Thoracic aorta (tissue), 2 donors: ENCODE data around the gene SLC5A3. TPM values are rescaled to one million over a fixed set of nuclear protein-coding genes. Genes with fewer than 3 reads are reported as not detected.
A peak's percentile ranks its signal among the peaks of the same experiment; 100 is the strongest.

Source experiments
- ATAC-seq: fragments of 150-250 bp; one replicate; pipeline ENCODE4 v1.8.0; 2017; ENCODE audit warnings: low read depth; ENCODE audit not compliant: insufficient number of reproducible peaks, low FRiP score
- DNase-seq: peaks from one replicate; pipeline ENCODE4 v3.0.0-alpha.2; 2020; ENCODE audit warnings: low spot score
- H3K27ac ChIP-seq, 2 donors: fragments of 200-600 bp; sonication (generic); 1 replicate in 1 of 2; 2 replicates in 1 of 2; pipeline ENCODE4 v1.5.1; 2016; ENCODE audit warnings: mild to moderate bottlenecking in 2 of 2, moderate library complexity in 2 of 2
- H3K27me3 ChIP-seq: fragments of 200-600 bp; sonication (generic); replicated peaks from 2 replicates; pipeline ENCODE4 v1.6.0; 2016; ENCODE audit warnings: mild to moderate bottlenecking; ENCODE audit not compliant: insufficient read depth
- H3K36me3 ChIP-seq: fragments of 200-600 bp; sonication (generic); one replicate; pipeline ENCODE4 v1.5.1; 2016
- H3K4me1 ChIP-seq, 2 donors: fragments of 200-600 bp; sonication (generic); 1 replicate in 1 of 2; 2 replicates in 1 of 2; pipeline versions ENCODE4 v1.5.1 to v1.6.0; 2016; ENCODE audit warnings: low read depth in 2 of 2, mild to moderate bottlenecking in 1 of 2; ENCODE audit not compliant: control insufficient read depth in 1 of 2
- H3K4me3 ChIP-seq: fragments of 200-600 bp; sonication (generic); 2 replicates; pipeline ENCODE4 v1.5.1; 2016; ENCODE audit warnings: mild to moderate bottlenecking
- H3K9me3 ChIP-seq: fragments of 200-600 bp; sonication (generic); 2 replicates; pipeline ENCODE4 v1.5.1; 2016
- CTCF ChIP-seq: fragments of 200-600 bp; sonication (generic); IDR thresholded peaks from one replicate; pipeline ENCODE4 v1.5.1; 2019; ENCODE audit warnings: antibody characterized with exemption
- total RNA-seq, 2 donors: library from RNA; depleted of rRNA; stranded (reverse); fragments of >200 nt; gene quantifications; one replicate each; pipeline versions ENCODE4 v1.1.0 to v1.2.3, GENCODE V29; 2016

The SLC5A3 gene
- total RNA-seq, 2 donors from 2014 or later = 35.2 to 37.2 TPM

GRCh38 chr21:34029743-34030528 is 43.4 kb upstream of the SLC5A3 start:
- no peak overlapping the region for H3K27ac ChIP-seq
- no peak for TF ChIP-seq CTCF
- peak overlapping the region; percentile 26 for H3K4me3 ChIP-seq

GRCh38 chr21:34031835-34032370 is 41.5 kb upstream of the SLC5A3 start:
- TF ChIP-seq CTCF = no peak
- H3K27me3 ChIP-seq = no peaks in the 10 kb centered on the region
- H3K36me3 ChIP-seq = no peaks in the 10 kb centered on the region

More at GRCh38 chr21:34029743-34030528, 43.4 kb upstream of the SLC5A3 start:
- ATAC-seq = peak; percentile 40
- H3K36me3 ChIP-seq = no peaks in the 10 kb centered on the region
- no peak for DNase-seq
- H3K27me3 ChIP-seq = no peaks in the 10 kb centered on the region
- H3K9me3 ChIP-seq = no peaks in the 10 kb centered on the region
- peaks cover 0 to 3% of the 10 kb centered on the region in 2 donors for H3K4me1 ChIP-seq

GRCh38 chr21:34034369-34035014 is 38.9 kb upstream of the SLC5A3 start:
- Histone ChIP-seq H3K36me3 (no peaks in the 10 kb centered on the region), H3K4me3 (no peak overlapping the region), H3K27ac (no peak overlapping the region), H3K4me1 (peaks cover 2 to 4% of the 10 kb centered on the region in 2 donors), H3K9me3 (no peaks in the 10 kb centered on the region), H3K27me3 (no peaks in the 10 kb centered on the region)
- no peak for TF ChIP-seq CTCF
- ATAC-seq = no peak
- no peak for DNase-seq

More at GRCh38 chr21:34031835-34032370, 41.5 kb upstream of the SLC5A3 start:
- H3K27ac ChIP-seq = no peak overlapping the region
- no peak for ATAC-seq
- no peak overlapping the region for H3K4me3 ChIP-seq
- no peaks in the 10 kb centered on the region for H3K9me3 ChIP-seq
- no peak for DNase-seq
- no peaks in the 10 kb centered on the region for H3K4me1 ChIP-seq

GRCh38 chr21:34035619-34036354 is 37.6 kb upstream of the SLC5A3 start:
- Histone ChIP-seq H3K4me3 (no peak overlapping the region), H3K4me1 (peaks cover 7 to 14% of the 10 kb centered on the region in 2 donors), H3K9me3 (no peaks in the 10 kb centered on the region), H3K36me3 (no peaks in the 10 kb centered on the region), H3K27ac (no peak overlapping the region), H3K27me3 (no peaks in the 10 kb centered on the region)
- ATAC-seq (no peak), DNase-seq (no peak)
- no peak for TF ChIP-seq CTCF
